ENCODE results near the gene CYTH1.

DNA sequence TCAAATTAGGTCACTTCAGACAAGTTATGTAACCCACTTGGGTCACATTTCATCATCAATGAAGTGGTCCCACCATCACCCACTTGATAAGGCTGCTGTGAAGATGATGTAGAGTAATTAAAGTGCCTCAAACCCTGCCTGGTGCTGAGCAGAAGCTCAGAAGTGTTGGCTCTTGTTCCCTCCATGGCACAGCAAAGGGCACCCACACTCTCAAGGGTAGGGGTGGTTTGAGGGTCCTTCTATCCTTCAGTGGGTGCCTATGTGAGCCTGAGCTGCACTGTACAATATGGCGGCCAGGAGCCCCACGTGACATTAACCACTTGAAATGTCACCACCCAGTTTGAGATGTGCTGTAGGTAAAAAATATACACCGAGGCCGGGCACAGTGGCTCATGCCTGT is 71.5 kb downstream of the CYTH1 start:
- TF ChIP-seq, protein P1, sequence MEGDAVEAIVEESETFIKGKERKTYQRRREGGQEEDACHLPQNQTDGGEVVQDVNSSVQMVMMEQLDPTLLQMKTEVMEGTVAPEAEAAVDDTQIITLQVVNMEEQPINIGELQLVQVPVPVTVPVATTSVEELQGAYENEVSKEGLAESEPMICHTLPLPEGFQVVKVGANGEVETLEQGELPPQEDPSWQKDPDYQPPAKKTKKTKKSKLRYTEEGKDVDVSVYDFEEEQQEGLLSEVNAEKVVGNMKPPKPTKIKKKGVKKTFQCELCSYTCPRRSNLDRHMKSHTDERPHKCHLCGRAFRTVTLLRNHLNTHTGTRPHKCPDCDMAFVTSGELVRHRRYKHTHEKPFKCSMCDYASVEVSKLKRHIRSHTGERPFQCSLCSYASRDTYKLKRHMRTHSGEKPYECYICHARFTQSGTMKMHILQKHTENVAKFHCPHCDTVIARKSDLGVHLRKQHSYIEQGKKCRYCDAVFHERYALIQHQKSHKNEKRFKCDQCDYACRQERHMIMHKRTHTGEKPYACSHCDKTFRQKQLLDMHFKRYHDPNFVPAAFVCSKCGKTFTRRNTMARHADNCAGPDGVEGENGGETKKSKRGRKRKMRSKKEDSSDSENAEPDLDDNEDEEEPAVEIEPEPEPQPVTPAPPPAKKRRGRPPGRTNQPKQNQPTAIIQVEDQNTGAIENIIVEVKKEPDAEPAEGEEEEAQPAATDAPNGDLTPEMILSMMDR (IDR thresholded peaks at IDR 0.05; ENCODE audit: low read depth, low read length, missing input control) = no peak
- TF ChIP-seq RAD21 (IDR thresholded peaks at IDR 0.05) = no peak
- TF ChIP-seq MAX (IDR thresholded peaks at IDR 0.05) = no peak
- no peak for TF ChIP-seq NR2F2 (IDR thresholded peaks at IDR 0.05)
- TF ChIP-seq YY1 (IDR thresholded peaks at IDR 0.05) = no peak
- TF ChIP-seq SP1 (IDR thresholded peaks at IDR 0.05) = no peak
- TF ChIP-seq, protein P2, sequence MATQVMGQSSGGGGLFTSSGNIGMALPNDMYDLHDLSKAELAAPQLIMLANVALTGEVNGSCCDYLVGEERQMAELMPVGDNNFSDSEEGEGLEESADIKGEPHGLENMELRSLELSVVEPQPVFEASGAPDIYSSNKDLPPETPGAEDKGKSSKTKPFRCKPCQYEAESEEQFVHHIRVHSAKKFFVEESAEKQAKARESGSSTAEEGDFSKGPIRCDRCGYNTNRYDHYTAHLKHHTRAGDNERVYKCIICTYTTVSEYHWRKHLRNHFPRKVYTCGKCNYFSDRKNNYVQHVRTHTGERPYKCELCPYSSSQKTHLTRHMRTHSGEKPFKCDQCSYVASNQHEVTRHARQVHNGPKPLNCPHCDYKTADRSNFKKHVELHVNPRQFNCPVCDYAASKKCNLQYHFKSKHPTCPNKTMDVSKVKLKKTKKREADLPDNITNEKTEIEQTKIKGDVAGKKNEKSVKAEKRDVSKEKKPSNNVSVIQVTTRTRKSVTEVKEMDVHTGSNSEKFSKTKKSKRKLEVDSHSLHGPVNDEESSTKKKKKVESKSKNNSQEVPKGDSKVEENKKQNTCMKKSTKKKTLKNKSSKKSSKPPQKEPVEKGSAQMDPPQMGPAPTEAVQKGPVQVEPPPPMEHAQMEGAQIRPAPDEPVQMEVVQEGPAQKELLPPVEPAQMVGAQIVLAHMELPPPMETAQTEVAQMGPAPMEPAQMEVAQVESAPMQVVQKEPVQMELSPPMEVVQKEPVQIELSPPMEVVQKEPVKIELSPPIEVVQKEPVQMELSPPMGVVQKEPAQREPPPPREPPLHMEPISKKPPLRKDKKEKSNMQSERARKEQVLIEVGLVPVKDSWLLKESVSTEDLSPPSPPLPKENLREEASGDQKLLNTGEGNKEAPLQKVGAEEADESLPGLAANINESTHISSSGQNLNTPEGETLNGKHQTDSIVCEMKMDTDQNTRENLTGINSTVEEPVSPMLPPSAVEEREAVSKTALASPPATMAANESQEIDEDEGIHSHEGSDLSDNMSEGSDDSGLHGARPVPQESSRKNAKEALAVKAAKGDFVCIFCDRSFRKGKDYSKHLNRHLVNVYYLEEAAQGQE (IDR thresholded peaks at IDR 0.05) = no peak
- TF ChIP-seq TAF1 (conservative IDR thresholded peaks at IDR 0.05) = no peak
- TF ChIP-seq JUND (IDR thresholded peaks at IDR 0.05) = no peak
- no peak for TF ChIP-seq HNF4A (conservative IDR thresholded peaks at IDR 0.05)
- no peak for TF ChIP-seq FOXA1 (IDR thresholded peaks at IDR 0.05)
- TF ChIP-seq, protein P3, sequence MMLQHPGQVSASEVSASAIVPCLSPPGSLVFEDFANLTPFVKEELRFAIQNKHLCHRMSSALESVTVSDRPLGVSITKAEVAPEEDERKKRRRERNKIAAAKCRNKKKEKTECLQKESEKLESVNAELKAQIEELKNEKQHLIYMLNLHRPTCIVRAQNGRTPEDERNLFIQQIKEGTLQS (IDR thresholded peaks at IDR 0.05) = no peak
- no peak for TF ChIP-seq EGR1 (IDR thresholded peaks at IDR 0.05; ENCODE audit: low read depth in 2 of 2)
